GM21367 (cell line): ENCODE measurements around the gene PDE3B.
A peak's percentile ranks its signal among the peaks of the same experiment; 100 is the strongest.
"Not testable (repeated sequence)": the region's sequence is repeated elsewhere in the genome, so short reads cannot be mapped to it uniquely, and the experiment has no call there.

Source experiments
- ATAC-seq: cut with Tn5 transposase; IDR thresholded peaks from one replicate; pipeline ENCODE4 v1.9.1; 2021; ENCODE audit not compliant: unreplicated experiment

The PDE3B gene

GRCh38 chr11:14875163-14875562 lies 231.6 kb downstream of the PDE3B start:
- ATAC-seq: no peak

DNA sequence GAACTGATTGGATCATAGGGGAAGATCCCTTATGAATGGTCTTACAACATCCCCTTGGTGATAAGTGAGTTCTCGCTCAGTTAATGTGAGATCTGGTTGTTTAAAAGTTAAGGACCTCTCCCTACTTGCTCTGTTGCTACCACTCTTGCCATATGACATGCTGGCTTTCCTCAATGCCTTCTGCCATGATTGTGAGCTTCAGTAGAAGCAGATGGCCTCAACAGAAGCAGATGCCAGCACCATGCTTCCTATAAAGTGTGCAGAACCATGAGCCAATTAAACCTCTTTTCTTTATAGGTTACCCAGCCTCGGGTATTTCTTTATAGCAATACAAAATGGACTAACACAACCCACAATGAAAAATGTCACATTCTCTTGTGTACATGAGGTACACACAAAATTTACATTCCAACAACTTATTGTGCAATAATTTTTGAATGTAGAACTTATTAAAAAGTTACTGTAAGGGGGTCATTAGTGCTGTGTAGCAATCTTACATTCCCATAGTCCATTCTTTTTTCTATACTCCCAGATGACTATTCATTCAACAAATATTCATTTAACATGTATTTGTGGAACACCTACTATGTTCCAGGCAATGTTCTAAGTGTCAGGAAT lies 238.1 kb downstream of the PDE3B start:
- ATAC-seq: no peak

DNA sequence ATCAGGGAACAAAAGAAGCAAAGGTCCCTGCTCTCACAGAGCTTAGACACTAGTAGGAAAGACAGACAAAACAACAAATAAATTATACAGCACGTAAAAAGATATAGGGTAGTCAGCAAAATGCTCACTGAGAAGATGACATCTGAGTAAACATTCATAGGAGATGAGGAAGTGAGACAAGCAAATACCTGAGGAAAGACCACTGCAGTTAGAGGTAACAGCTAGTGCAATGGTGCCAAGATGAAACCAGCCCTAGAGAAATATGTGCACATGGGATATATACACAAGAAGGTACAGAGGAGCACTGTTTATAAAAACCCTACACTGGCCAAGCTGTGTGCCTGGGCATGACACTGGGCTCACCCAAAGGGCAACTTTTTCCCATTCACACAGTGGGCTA lies 238.6 kb downstream of the PDE3B start:
- ATAC-seq: no peak

- ATAC-seq: not testable (repeated sequence)
These were observed 240.1 kb downstream of the PDE3B start for GRCh38 chr11:14883683-14884082.

DNA sequence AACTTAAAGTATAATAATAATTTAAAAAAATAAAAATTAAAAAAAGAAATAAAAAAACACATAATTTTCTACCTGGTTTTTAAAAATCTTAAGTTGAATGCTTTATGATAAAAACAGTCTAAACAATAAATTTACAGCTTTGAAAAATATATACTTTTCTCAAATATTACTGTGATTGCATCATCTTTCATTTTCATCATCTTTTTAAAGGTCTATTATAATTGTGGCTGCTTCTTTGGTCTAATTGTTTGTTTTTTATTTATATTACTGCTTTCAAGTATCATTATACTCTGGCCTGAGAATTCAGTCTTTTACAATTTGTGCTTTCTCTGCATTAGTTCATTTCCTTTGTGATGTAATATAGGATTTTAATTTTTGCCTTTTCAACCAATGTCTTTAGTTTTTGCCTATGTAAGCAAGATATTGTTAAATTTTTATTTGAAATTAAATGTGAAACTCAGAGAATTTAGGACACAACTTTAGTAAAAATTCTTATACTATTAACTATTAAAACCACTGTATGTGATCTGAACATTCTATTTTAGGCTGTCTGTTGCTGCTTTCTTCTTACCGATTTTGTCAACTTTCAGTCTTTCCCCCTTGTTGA lies 241.2 kb downstream of the PDE3B start:
- no peak for ATAC-seq

DNA sequence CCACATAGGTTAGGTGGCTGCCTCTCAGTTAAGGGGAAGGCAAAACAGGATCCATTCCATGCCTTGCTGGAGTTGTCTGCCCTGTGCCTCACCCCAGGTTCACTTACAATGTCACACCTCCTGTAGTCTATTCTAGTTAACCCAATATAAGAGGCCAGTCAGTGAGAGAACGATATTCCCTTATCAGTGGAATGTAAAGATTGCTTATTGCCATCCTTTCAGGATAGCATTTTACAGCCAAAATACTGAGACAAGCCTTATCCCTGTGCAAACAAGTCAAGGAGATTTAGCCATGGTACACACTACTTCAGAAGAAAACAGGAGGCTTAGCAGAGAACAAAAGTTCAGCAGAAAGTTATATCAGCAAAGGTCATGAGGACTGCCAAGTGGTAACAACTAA lies 242.9 kb downstream of the PDE3B start:
- no peak for ATAC-seq

DNA sequence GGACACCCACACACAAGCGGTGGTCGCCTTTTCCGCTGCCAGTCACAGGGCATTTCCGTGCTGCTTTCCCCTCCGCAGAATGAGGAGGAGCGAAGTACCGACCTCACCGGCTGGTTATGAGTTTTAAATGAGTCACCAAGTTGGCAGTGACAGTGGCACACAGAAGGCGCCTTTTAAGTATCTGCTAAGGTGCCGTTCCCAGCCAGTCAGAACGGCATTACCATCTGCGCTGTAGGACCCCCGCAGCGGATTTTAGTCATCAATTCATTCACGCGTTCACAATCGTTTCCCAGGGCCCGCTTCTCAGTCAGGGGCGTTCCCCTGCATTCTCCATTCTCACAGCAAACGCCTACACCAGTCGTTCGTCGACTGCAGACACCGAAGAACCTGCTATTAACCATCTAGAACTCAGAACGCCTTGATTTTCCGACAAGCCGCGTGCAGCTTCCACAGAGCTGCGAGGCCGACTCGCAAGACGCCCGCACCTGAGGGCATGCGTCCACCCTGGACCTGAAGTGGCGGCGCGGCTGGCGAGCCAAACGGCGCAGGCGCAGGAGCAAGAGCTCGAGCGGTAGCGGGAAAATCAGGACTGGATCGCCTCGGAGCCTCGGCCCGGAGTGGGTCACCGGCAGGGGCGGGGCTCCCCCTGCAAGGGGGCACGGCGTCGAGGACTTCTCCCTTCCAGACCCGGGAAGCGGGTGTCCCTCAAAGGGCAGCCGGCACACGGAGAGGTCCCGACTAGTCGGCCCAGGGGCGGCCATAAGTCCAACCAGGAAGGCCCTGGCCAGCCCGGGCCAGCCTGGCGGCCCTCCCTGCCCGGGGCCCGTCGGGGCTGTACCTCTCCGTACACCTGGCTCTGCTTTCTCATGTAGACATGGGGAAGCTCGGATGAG lies 247.8 kb downstream of the PDE3B start:
- peak; percentile 43 for ATAC-seq

DNA sequence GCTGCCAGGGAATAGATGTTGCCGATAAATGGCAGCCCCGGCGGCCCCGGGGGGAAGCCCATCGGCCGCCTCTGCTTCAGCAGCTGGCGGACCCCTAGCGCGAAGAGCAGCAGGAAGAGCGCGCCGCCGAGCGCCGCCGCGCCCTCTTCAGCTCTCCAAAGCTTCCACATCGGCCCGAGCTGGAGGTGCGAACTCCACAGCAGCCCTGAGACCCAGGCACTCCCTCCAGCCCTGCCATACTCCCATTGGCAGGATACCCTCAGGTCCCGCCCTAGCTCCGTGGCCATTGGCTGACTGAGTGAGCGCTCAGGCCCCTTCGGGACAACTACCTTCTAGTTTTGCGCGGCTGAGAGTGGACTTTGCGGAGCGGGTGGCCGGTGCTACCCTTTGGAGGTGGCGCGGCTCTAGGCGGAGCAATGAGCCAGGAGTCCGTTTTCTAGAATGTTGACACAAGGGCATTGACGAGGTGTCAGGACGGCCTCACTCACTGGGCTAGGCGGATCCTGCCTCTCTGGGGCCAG lies 248.5 kb downstream of the PDE3B start, which contains the start of gene CYP2R1:
Gene CYP2R1 (minus strand): TSS at position 196 of the 521 bp plus-strand sequence. CDS start 26 bp downstream, at position 170.
- ATAC-seq: peak; percentile 95

GRCh38 chr11:14892577-14892976 lies 249.0 kb downstream of the PDE3B start:
- no peak for ATAC-seq

GRCh38 chr11:14894657-14895598 lies 251.3 kb downstream of the PDE3B start:
- no peak for ATAC-seq

DNA sequence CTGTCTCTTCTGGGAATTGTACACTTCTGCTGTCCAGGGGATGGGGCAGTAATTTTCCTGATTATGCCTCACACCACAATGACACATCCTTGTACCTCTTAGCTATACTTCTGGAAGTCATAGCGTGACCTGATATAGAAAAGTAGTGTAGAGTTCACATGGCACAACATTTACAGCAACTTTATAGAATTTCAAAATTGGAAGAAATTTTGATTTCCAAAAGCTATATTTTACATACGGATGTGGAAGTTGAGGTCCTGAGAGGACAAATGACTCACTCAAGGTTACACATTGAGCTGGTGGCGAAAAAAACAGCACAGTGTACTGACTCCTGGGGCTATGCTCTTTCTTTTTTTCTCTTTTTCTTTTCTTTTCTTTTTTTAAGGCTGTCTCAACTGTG lies 254.8 kb downstream of the PDE3B start:
- no peak for ATAC-seq

- ATAC-seq: no peak
These were observed 255.3 kb downstream of the PDE3B start for GRCh38 chr11:14898906-14899305.

GRCh38 chr11:14902650-14903350 lies 259.2 kb downstream of the PDE3B start:
- ATAC-seq: no peak

- ATAC-seq: peak; percentile 32
These were observed 261.1 kb downstream of the PDE3B start for GRCh38 chr11:14904745-14905103.

- peak; percentile 55 for ATAC-seq
These were observed 261.8 kb downstream of the PDE3B start for GRCh38 chr11:14905104-14906033.

- no peak for ATAC-seq
These were observed 263.0 kb downstream of the PDE3B start for GRCh38 chr11:14906578-14906977.

DNA sequence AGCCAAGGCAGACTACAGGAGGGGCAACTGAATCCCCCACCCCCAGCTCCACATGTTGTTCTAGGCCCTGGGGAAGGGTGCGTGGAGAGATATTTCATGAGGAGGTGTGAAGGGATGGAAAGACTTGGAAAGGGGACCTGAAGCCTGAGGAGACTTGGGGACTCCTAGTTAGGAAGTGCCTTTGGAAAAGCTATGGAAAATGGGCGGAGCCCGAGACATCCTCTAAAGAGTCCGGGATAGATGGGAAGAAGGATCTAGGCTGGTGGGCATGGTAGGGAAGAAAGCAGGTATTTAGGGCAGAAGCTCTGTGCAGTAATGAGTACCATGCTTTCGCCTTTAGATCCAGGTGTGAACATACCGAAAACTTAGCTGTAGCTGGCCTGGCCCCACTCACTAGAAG lies 263.4 kb downstream of the PDE3B start:
- ATAC-seq: no peak

- peak; percentile 53 for ATAC-seq
These were observed 264.0 kb downstream of the PDE3B start for GRCh38 chr11:14907411-14908213.
